ENCODE measurements around the gene PCF11. TPM values are rescaled to one million over a fixed set of nuclear protein-coding genes. Genes with fewer than 3 reads are reported as not detected.

PCF11 gene
- polyA plus RNA-seq, 1 donor from 2014 or later: 82.4 TPM

- no peaks in the 10 kb centered on the region for H4K20me1 ChIP-seq (ENCODE audit: insufficient read depth)
- no peak overlapping the region for H2AFZ ChIP-seq (ENCODE audit: low read depth, low read length)
- no peak for TF ChIP-seq TAF1 (IDR thresholded peaks at IDR 0.05; ENCODE audit: low read depth)
- no peak for TF ChIP-seq RAD21 (conservative IDR thresholded peaks at IDR 0.05)
- TF ChIP-seq, protein P1, sequence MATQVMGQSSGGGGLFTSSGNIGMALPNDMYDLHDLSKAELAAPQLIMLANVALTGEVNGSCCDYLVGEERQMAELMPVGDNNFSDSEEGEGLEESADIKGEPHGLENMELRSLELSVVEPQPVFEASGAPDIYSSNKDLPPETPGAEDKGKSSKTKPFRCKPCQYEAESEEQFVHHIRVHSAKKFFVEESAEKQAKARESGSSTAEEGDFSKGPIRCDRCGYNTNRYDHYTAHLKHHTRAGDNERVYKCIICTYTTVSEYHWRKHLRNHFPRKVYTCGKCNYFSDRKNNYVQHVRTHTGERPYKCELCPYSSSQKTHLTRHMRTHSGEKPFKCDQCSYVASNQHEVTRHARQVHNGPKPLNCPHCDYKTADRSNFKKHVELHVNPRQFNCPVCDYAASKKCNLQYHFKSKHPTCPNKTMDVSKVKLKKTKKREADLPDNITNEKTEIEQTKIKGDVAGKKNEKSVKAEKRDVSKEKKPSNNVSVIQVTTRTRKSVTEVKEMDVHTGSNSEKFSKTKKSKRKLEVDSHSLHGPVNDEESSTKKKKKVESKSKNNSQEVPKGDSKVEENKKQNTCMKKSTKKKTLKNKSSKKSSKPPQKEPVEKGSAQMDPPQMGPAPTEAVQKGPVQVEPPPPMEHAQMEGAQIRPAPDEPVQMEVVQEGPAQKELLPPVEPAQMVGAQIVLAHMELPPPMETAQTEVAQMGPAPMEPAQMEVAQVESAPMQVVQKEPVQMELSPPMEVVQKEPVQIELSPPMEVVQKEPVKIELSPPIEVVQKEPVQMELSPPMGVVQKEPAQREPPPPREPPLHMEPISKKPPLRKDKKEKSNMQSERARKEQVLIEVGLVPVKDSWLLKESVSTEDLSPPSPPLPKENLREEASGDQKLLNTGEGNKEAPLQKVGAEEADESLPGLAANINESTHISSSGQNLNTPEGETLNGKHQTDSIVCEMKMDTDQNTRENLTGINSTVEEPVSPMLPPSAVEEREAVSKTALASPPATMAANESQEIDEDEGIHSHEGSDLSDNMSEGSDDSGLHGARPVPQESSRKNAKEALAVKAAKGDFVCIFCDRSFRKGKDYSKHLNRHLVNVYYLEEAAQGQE (IDR thresholded peaks at IDR 0.05; ENCODE audit: borderline replicate concordance): no peak
- TF ChIP-seq POLR2AphosphoS5 (IDR thresholded peaks at IDR 0.05): no peak
- no peak for TF ChIP-seq MXI1 (conservative IDR thresholded peaks at IDR 0.05; ENCODE audit: poor library complexity, severe bottlenecking)
- no peak for TF ChIP-seq CTCF (IDR thresholded peaks at IDR 0.05; ENCODE audit: poor library complexity, severe bottlenecking)
- TF ChIP-seq EP300 (conservative IDR thresholded peaks at IDR 0.05; ENCODE audit: poor library complexity, severe bottlenecking): no peak
- TF ChIP-seq EZH2 (IDR thresholded peaks at IDR 0.05; ENCODE audit: borderline replicate concordance, insufficient read depth, low read length, poor library complexity, severe bottlenecking): no peak
- TF ChIP-seq SMC3 (conservative IDR thresholded peaks at IDR 0.05; ENCODE audit: poor library complexity): no peak
- peaks cover 7% of the 10 kb centered on the region for H3K79me2 ChIP-seq (replicated peaks; ENCODE audit: insufficient read depth, low read length)
- no peaks in the 10 kb centered on the region for H3K9me3 ChIP-seq (ENCODE audit: low read length)
- no peaks in the 10 kb centered on the region for H3K9me2 ChIP-seq (ENCODE audit: insufficient read depth, low read length)
- no peak overlapping the region for H3K9ac ChIP-seq (ENCODE audit: low read length)
- peaks cover 15% of the 10 kb centered on the region for H3K36me3 ChIP-seq (ENCODE audit: insufficient read depth, low read length)
- no peak overlapping the region for H3K4me3 ChIP-seq (ENCODE audit: low read length)
- no peaks in the 10 kb centered on the region for H3K27me3 ChIP-seq (ENCODE audit: insufficient read depth, low read depth, low read length)
- no peak overlapping the region for H3K4me2 ChIP-seq (ENCODE audit: low read length)
- H3K27ac ChIP-seq (ENCODE audit: low read length): no peak overlapping the region
- no peaks in the 10 kb centered on the region for H3F3A ChIP-seq (ENCODE audit: insufficient read depth, low read length, poor library complexity, severe bottlenecking)
Measured at GRCh38 chr11:83187465-83187864, 30.5 kb downstream of the PCF11 start.

GRCh38 chr11:83191491-83191890 is 34.6 kb downstream of the PCF11 start:
- Histone ChIP-seq H3K27me3 (ENCODE audit: insufficient read depth, low read depth, low read length) (no peaks in the 10 kb centered on the region), H3K9me3 (ENCODE audit: low read length) (no peaks in the 10 kb centered on the region), H3K4me3 (ENCODE audit: low read length) (no peak overlapping the region), H2AFZ (ENCODE audit: low read depth, low read length) (no peak overlapping the region), H3F3A (ENCODE audit: insufficient read depth, low read length, poor library complexity, severe bottlenecking) (no peaks in the 10 kb centered on the region), H3K9ac (ENCODE audit: low read length) (no peak overlapping the region), H3K9me2 (ENCODE audit: insufficient read depth, low read length) (no peaks in the 10 kb centered on the region), H3K4me2 (ENCODE audit: low read length) (no peak overlapping the region), H4K20me1 (ENCODE audit: insufficient read depth) (no peaks in the 10 kb centered on the region), H3K27ac (ENCODE audit: low read length) (no peak overlapping the region), H3K36me3 (ENCODE audit: insufficient read depth, low read length) (peaks cover 4% of the 10 kb centered on the region), H3K79me2 (replicated peaks; ENCODE audit: insufficient read depth, low read length) (peaks cover 17% of the 10 kb centered on the region)
- TF ChIP-seq TAF1 (IDR thresholded peaks at IDR 0.05; ENCODE audit: low read depth): no peak
- no peak for TF ChIP-seq RAD21 (conservative IDR thresholded peaks at IDR 0.05)
- no peak for TF ChIP-seq POLR2AphosphoS5 (IDR thresholded peaks at IDR 0.05)
- TF ChIP-seq CTCF (IDR thresholded peaks at IDR 0.05; ENCODE audit: poor library complexity, severe bottlenecking): no peak
- no peak for TF ChIP-seq SMC3 (conservative IDR thresholded peaks at IDR 0.05; ENCODE audit: poor library complexity)
- no peak for TF ChIP-seq EZH2 (IDR thresholded peaks at IDR 0.05; ENCODE audit: borderline replicate concordance, insufficient read depth, low read length, poor library complexity, severe bottlenecking)
- no peak for TF ChIP-seq EP300 (conservative IDR thresholded peaks at IDR 0.05; ENCODE audit: poor library complexity, severe bottlenecking)
- TF ChIP-seq MXI1 (conservative IDR thresholded peaks at IDR 0.05; ENCODE audit: poor library complexity, severe bottlenecking): no peak
- TF ChIP-seq, protein P1 (IDR thresholded peaks at IDR 0.05; ENCODE audit: borderline replicate concordance): no peak
